ENCODE measurements around the gene TNFSF11.

DNA sequence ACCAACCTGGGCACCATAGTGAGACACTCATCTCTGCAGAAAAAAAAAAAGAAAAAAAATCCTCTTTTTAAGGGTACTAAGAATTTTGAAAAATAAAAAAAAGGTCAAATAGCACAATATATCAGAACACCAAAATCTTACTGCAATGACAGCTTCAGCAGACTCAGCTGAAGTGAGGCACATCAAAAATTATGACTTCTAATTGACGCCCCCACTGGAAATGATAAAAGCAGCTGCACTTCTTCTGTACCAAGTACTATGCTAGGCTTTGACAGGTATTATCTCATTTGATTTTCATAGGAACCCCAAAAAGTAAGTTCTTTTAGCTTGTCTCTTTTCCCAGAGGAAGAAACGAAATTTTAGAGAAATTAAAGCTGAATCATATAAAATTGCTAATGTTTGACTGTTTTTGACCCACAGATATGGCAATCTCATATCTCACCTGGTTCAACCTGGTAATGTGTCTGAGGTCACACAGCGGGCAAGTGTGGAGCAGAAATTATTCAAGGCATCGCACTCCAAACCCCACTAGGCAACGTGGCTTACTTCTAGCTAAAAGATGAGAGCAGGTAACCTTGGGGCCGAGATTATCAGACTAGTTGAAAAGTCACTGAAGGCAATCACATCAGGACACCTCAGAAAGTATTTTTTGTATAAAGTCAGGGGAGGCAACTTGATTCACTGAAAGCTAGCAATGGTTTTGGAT, 78.1 kb downstream of the TNFSF11 start:
- TF ChIP-seq GATA1 (IDR thresholded peaks at IDR 0.05; ENCODE audit: low read depth, low read length): no peak
- TF ChIP-seq POLR2A (IDR thresholded peaks at IDR 0.05; ENCODE audit: low read length): no peak

Measured in erythroblast (primary cell).